B cell (primary cell): ENCODE results near the gene FARP2. TPM values are rescaled to one million over a fixed set of nuclear protein-coding genes. Genes with fewer than 3 reads are reported as not detected.
"Not testable (repeated sequence)": the region's sequence is repeated elsewhere in the genome, so short reads cannot be mapped to it uniquely, and the experiment has no call there.

Experiments used
- ATAC-seq: fragments of 200-7000 bp; cut with Tn5 transposase; one replicate; pipeline ENCODE4 v1.10.0; 2021; ENCODE audit warnings: low read depth, mild to moderate bottlenecking, moderate number of reproducible peaks, moderate library complexity
- CTCF ChIA-PET: fragments of 350-600 bp; sonication (Branson Sonifier 250); formaldehyde crosslinking; loops from one replicate; lab custom pipeline; 2021; ENCODE audit warnings: antibody characterized with exemption, inconsistent platforms; lab: Charles Lee
- POLR2A ChIA-PET: fragments of 350-600 bp; sonication (Branson Sonifier 250); formaldehyde crosslinking; loops from one replicate; lab custom pipeline; 2021; ENCODE audit warnings: antibody characterized with exemption; lab: Charles Lee
- DNase-seq: peaks from one replicate; pipeline ENCODE4 v3.0.0; 2013
- H2AFZ ChIP-seq: 2 replicates; pipeline ENCODE4 v1.6.1; 2012; ENCODE audit warnings: mild to moderate bottlenecking, low read depth, low read length; ENCODE audit not compliant: insufficient read depth, poor library complexity, severe bottlenecking
- H3K27ac ChIP-seq, 2 donors: 1 replicate in 1 of 2; 2 replicates in 1 of 2; pipeline ENCODE4 v1.5.1; 2012 to 2013; ENCODE audit warnings: low read length in 2 of 2, mild to moderate bottlenecking in 2 of 2, moderate library complexity in 1 of 2
- H3K27me3 ChIP-seq, 4 experiments: fragments of 200-600 bp in 1 of 4; sonication (generic) in 1 of 4; replicated peaks in 1 of 4; 1 replicate in 2 of 4; 2 replicates in 2 of 4; pipeline versions ENCODE4 v1.6.1 to v1.7.0; 2013 to 2016; ENCODE audit warnings: low read length in 3 of 4, mild to moderate bottlenecking in 2 of 4, mixed read lengths in 1 of 4, moderate library complexity in 1 of 4; ENCODE audit not compliant: insufficient read depth in 4 of 4, control insufficient read depth in 3 of 4; ENCODE audit errors: control extremely low read depth in 1 of 4
- H3K36me3 ChIP-seq, 2 experiments: replicated peaks in 1 of 2; 1 replicate in 1 of 2; 2 replicates in 1 of 2; pipeline versions ENCODE4 v1.6.1 to v1.7.1; 2013; ENCODE audit warnings: low read length in 1 of 2; ENCODE audit not compliant: insufficient read depth in 2 of 2, control insufficient read depth in 1 of 2; ENCODE audit errors: control extremely low read depth in 1 of 2, extremely low read depth in 1 of 2
- H3K4me1 ChIP-seq, 2 donors: fragments of 200-600 bp in 1 of 2; sonication (generic) in 1 of 2; 1 replicate in 1 of 2; 2 replicates in 1 of 2; pipeline versions ENCODE4 v1.5.1 to v1.6.1; 2013 to 2017; ENCODE audit warnings: low read length in 2 of 2; ENCODE audit not compliant: control insufficient read depth in 2 of 2, insufficient read depth in 2 of 2
- H3K4me2 ChIP-seq: replicated peaks from 2 replicates; pipeline ENCODE3; 2012; ENCODE audit warnings: mild to moderate bottlenecking, low read depth, low read length; ENCODE audit not compliant: poor library complexity, severe bottlenecking
- H3K4me3 ChIP-seq, 5 experiments: fragments of 200-600 bp in 1 of 5; sonication (generic) in 1 of 5; 1 replicate in 3 of 5; 2 replicates in 2 of 5; pipeline versions ENCODE4 v1.5.1 to v1.7.0; 2011 to 2016; ENCODE audit warnings: low read length in 4 of 5, mild to moderate bottlenecking in 4 of 5, low read depth in 2 of 5, control low read depth in 1 of 5, moderate library complexity in 1 of 5; ENCODE audit not compliant: insufficient read depth in 1 of 5; ENCODE audit errors: control extremely low read depth in 1 of 5, extremely low read depth in 1 of 5
- H3K79me2 ChIP-seq: fragments of 200-600 bp; sonication (generic); one replicate; pipeline ENCODE4 v1.6.0; 2016; ENCODE audit warnings: low read length; ENCODE audit not compliant: control insufficient read depth, insufficient read depth
- H3K9ac ChIP-seq: fragments of 200-600 bp; sonication (generic); 2 replicates; pipeline ENCODE4 v1.6.1; 2017; ENCODE audit warnings: mild to moderate bottlenecking, low read length, moderate library complexity
- H3K9me3 ChIP-seq, 3 donors: one replicate each; pipeline versions ENCODE4 v1.6.1 to v1.7.1; 2013; ENCODE audit warnings: low read length in 2 of 3; ENCODE audit not compliant: control insufficient read depth in 2 of 3, insufficient read depth in 1 of 3; ENCODE audit errors: control extremely low read depth in 1 of 3
- H4K20me1 ChIP-seq: 2 replicates; pipeline ENCODE4 v1.6.0; 2012; ENCODE audit warnings: mild to moderate bottlenecking, low read length; ENCODE audit not compliant: insufficient read depth, control insufficient read depth, poor library complexity, severe bottlenecking
- H3K27ac Mint-ChIP-seq: one replicate; pipeline ENCODE4 v1.8.0; 2021; ENCODE audit warnings: mixed read lengths
- H3K27me3 Mint-ChIP-seq: one replicate; pipeline ENCODE4 v1.8.0; 2021; ENCODE audit warnings: mixed read lengths
- H3K4me1 Mint-ChIP-seq: one replicate; pipeline ENCODE4 v1.8.0; 2021; ENCODE audit warnings: mixed read lengths
- H3K4me3 Mint-ChIP-seq: one replicate; pipeline ENCODE4 v1.8.0; 2021; ENCODE audit warnings: mixed read lengths
- H3K9me3 Mint-ChIP-seq: one replicate; pipeline ENCODE4 v1.8.0; 2022; ENCODE audit warnings: mixed read lengths; ENCODE audit not compliant: insufficient read depth
- CTCF ChIP-seq: fragments of 200-600 bp; IDR thresholded peaks from one replicate; pipeline ENCODE4 v1.8.0; 2022; ENCODE audit warnings: antibody characterized with exemption, mild to moderate bottlenecking
- EZH2 ChIP-seq: IDR thresholded peaks from 2 replicates; pipeline ENCODE4 v1.6.1; 2012; ENCODE audit warnings: borderline replicate concordance, low read depth, mild to moderate bottlenecking, moderate library complexity, low read length; ENCODE audit not compliant: insufficient read depth, poor library complexity, severe bottlenecking
- WGBS: methylation state at CpG from one replicate; pipeline ENCODE4 v1.1.5; 2013; ENCODE audit warnings: missing lambda C conversion rate; ENCODE audit not compliant: insufficient coverage; 5-methylcytosine and 5-hydroxymethylcytosine counted together
- intact Hi-C: fragments of 100-400 bp; cut with micrococcal nuclease; formaldehyde crosslinking; loops from one replicate; pipeline ENCODE4 v1.10.0; 2022
- polyA plus RNA-seq: library from polyadenylated mRNA; depleted of rRNA; stranded (reverse); fragments of >200 nt; gene quantifications from 2 replicates; pipeline ENCODE4 v1.2.3, GENCODE V29; 2012
- total RNA-seq, 2 donors: library from RNA; stranded (reverse); fragments of 120-200 nt in 1 of 2; gene quantifications; 1 replicate in 1 of 2; 2 replicates in 1 of 2; pipeline versions ENCODE4 v1.2.3 to v1.2.4, GENCODE V29; 2013 to 2022

Gene FARP2
- total and polyA plus RNA-seq, 2 donors (not counting 1 experiment from before 2014, with no cell fraction given) = 37.1 to 114 TPM

DNA sequence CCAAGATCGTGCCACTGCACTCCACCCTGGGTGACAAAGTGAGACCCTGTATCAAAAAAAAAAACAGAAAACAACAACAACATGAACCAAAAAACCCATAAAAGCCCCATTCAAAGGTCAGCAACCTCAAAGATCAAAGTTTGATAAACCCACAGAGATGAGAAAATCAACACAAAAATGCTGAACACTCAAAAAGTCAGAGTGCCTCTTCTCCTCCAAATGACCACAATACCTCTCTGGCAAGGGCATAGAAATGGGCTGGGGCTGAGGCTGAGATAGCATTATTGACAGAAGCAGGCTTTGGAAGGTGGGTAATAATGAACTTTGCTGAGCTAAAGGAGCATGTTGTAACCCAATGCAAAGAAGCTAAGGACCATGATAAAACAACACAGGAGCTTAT lies 66.3 kb downstream of the FARP2 start:
- Histone ChIP-seq H3K79me2 (no peaks in the 10 kb centered on the region), H2AFZ (no peak overlapping the region), H3K9ac (no peak overlapping the region), H3K27me3 (no peaks in the 10 kb centered on the region), H3K4me2 (no peak overlapping the region), H4K20me1 (no peaks in the 10 kb centered on the region), H3K4me3 (no peak overlapping the region), H3K4me1 (no peaks in the 10 kb centered on the region), H3K36me3 (peaks cover 6 to 40% of the 10 kb centered on the region in 2 experiments), H3K27ac (no peak overlapping the region), H3K9me3 (peaks cover 3 to 19% (median 11%) of the 10 kb centered on the region in 3 donors)
- intact Hi-C loops = no loop called here
- Mint-ChIP-seq H3K4me3 (no peak overlapping the region), H3K9me3 (peaks cover 9% of the 10 kb centered on the region), H3K27ac (no peak overlapping the region), H3K4me1 (no peaks in the 10 kb centered on the region), H3K27me3 (no peaks in the 10 kb centered on the region)
- no peak for ATAC-seq
- DNase-seq = no peak
- ChIA-PET POLR2A (no interaction called here), CTCF (no interaction called here)
- no CpG with 5 or more reads among the region's 1 CpG for WGBS
- no peak for TF ChIP-seq CTCF
- TF ChIP-seq EZH2 = no peak

- Histone ChIP-seq H3K36me3 (peaks cover 6 to 30% of the 10 kb centered on the region in 2 experiments), H3K9me3 (peaks cover 3 to 19% (median 11%) of the 10 kb centered on the region in 3 donors)
- H3K4me1 Mint-ChIP-seq, H3K27me3 Mint-ChIP-seq, H4K20me1 ChIP-seq, H3K4me3 ChIP-seq, ATAC-seq, H3K9me3 Mint-ChIP-seq, H3K4me3 Mint-ChIP-seq, H3K27ac Mint-ChIP-seq, H3K27ac ChIP-seq, H2AFZ ChIP-seq, H3K27me3 ChIP-seq, DNase-seq, H3K9ac ChIP-seq, intact Hi-C loops, H3K4me2 ChIP-seq, H3K79me2 ChIP-seq, H3K4me1 ChIP-seq, POLR2A ChIA-PET, CTCF ChIA-PET: not testable (repeated sequence)
- WGBS = no CpG with 5 or more reads among the region's 1 CpG
Observed at GRCh38 chr2:241423489-241423888, 67.4 kb downstream of the FARP2 start.
